ENCODE data around the gene DRC3.

GRCh38 chr17:17935321-17936271, 37.1 kb upstream of the DRC3 start:
- TF ChIP-seq POLR2A (IDR thresholded peaks at IDR 0.05; ENCODE audit: low read depth, low read length) = no peak
- no peak for TF ChIP-seq CTCF (IDR thresholded peaks at IDR 0.05; ENCODE audit: extremely low read depth in 1 of 2, insufficient read depth in 1 of 2, low read depth in 1 of 2, low read length in 2 of 2)
- TF ChIP-seq EZH2 (IDR thresholded peaks at IDR 0.05; ENCODE audit: borderline replicate concordance, low read depth, low read length, severe bottlenecking) = no peak
- no peak for TF ChIP-seq MYC (IDR thresholded peaks at IDR 0.05; ENCODE audit: low read depth, low read length)
- no peak for TF ChIP-seq GATA2 (IDR thresholded peaks at IDR 0.05; ENCODE audit: insufficient read depth, insufficient read length, low read depth, low read length)
- no peak for TF ChIP-seq MAX (IDR thresholded peaks at IDR 0.05; ENCODE audit: insufficient read depth, insufficient read length)
- no peak for TF ChIP-seq POLR2AphosphoS5 (IDR thresholded peaks at IDR 0.05; ENCODE audit: insufficient read depth, low read depth, low read length)
- TF ChIP-seq FOS (IDR thresholded peaks at IDR 0.05; ENCODE audit: borderline replicate concordance, insufficient read depth, low read length) = no peak
- no peak for TF ChIP-seq JUN (IDR thresholded peaks at IDR 0.05; ENCODE audit: borderline replicate concordance, insufficient read depth, insufficient read length, low read depth)
